GM18499 (cell line): ENCODE results near the gene ERBB4.
"Not testable (repeated sequence)": the region's sequence is repeated elsewhere in the genome, so short reads cannot be mapped to it uniquely, and the experiment has no call there.

ENCODE experiments used
- ATAC-seq: cut with Tn5 transposase; IDR thresholded peaks from one replicate; pipeline ENCODE4 v1.9.1; 2021; ENCODE audit warnings: moderate number of reproducible peaks; ENCODE audit not compliant: insufficient read depth, unreplicated experiment

The ERBB4 gene

GRCh38 chr2:212109217-212109616 lies 429.4 kb downstream of the ERBB4 start:
- no peak for ATAC-seq

GRCh38 chr2:212107989-212108388 lies 430.6 kb downstream of the ERBB4 start:
- ATAC-seq: no peak

GRCh38 chr2:212107014-212107413 lies 431.6 kb downstream of the ERBB4 start:
- ATAC-seq: no peak

- not testable (repeated sequence) for ATAC-seq
Observed at GRCh38 chr2:212106536-212106935, 432.1 kb downstream of the ERBB4 start.

GRCh38 chr2:212099658-212100057 lies 438.9 kb downstream of the ERBB4 start:
- ATAC-seq: no peak

GRCh38 chr2:212098966-212099365 lies 439.6 kb downstream of the ERBB4 start:
- no peak for ATAC-seq

- ATAC-seq: no peak
Observed at GRCh38 chr2:212097001-212097400, 441.6 kb downstream of the ERBB4 start.

GRCh38 chr2:212089873-212090272 lies 448.7 kb downstream of the ERBB4 start:
- ATAC-seq: no peak

- ATAC-seq: no peak
Observed at GRCh38 chr2:212088353-212088752, 450.2 kb downstream of the ERBB4 start.

GRCh38 chr2:212083492-212083891 lies 455.1 kb downstream of the ERBB4 start:
- no peak for ATAC-seq

- ATAC-seq: peak; percentile 55
Observed at GRCh38 chr2:212078103-212078502, 460.5 kb downstream of the ERBB4 start.

- ATAC-seq: peak; percentile 48
Observed at GRCh38 chr2:212076456-212076855, 462.1 kb downstream of the ERBB4 start.

GRCh38 chr2:212073360-212073759 lies 465.2 kb downstream of the ERBB4 start:
- no peak for ATAC-seq

GRCh38 chr2:212066546-212066945 lies 472.1 kb downstream of the ERBB4 start:
- no peak for ATAC-seq

- no peak for ATAC-seq
Observed at GRCh38 chr2:212064318-212064717, 474.3 kb downstream of the ERBB4 start.

GRCh38 chr2:212052412-212053159 lies 486.0 kb downstream of the ERBB4 start:
- ATAC-seq: peak; percentile 71

GRCh38 chr2:212050871-212051270 lies 487.7 kb downstream of the ERBB4 start:
- ATAC-seq: no peak

GRCh38 chr2:212042562-212042961 lies 496.0 kb downstream of the ERBB4 start:
- ATAC-seq: no peak

GRCh38 chr2:212037062-212037461 lies 501.5 kb downstream of the ERBB4 start:
- no peak for ATAC-seq

- ATAC-seq: no peak
Observed at GRCh38 chr2:212034841-212035585, 503.6 kb downstream of the ERBB4 start.

- no peak for ATAC-seq
Observed at GRCh38 chr2:212033888-212034287, 504.7 kb downstream of the ERBB4 start.
